Measurements from ENCODE around the gene MYNN. TPM values are rescaled to one million over a fixed set of nuclear protein-coding genes. Genes with fewer than 3 reads are reported as not detected.

Gene MYNN
- total RNA-seq, 1 donor from 2014 or later: 13.0 TPM

- Mint-ChIP-seq H3K4me3 (ENCODE audit: unreplicated experiment) (peak within 1 kb of the TSS; percentile 92), H3K27ac (ENCODE audit: unreplicated experiment) (peak within 1 kb of the TSS; percentile 88), H3K9me3 (ENCODE audit: unreplicated experiment) (no peaks in the 10 kb centered on the region), H3K36me3 (ENCODE audit: low read depth, unreplicated experiment) (peaks cover 19% of the 10 kb centered on the region), H3K4me1 (ENCODE audit: unreplicated experiment) (peaks cover 18% of the 10 kb centered on the region), H3K27me3 (ENCODE audit: unreplicated experiment) (peaks cover 21% of the 10 kb centered on the region)
- TF ChIP-seq CTCF (IDR thresholded peaks at IDR 0.05; ENCODE audit: unreplicated experiment): no peak
- DNase-seq (ENCODE audit: low spot score): peak; percentile 77
These were observed 3.7 kb upstream of the MYNN start, which contains the start of gene ACTRT3 for GRCh38 chr3:169769287-169770181. Gene ACTRT3, minus strand, starts transcription at chr3:169769561. Its CDS starts 41 bp downstream, at chr3:169769520.

- H3K4me3 Mint-ChIP-seq (ENCODE audit: unreplicated experiment): peak overlapping the region; percentile 99
- peaks cover 16% of the 10 kb centered on the region for H3K27me3 Mint-ChIP-seq (ENCODE audit: unreplicated experiment)
- peaks cover 15% of the 10 kb centered on the region for H3K4me1 Mint-ChIP-seq (ENCODE audit: unreplicated experiment)
- peak overlapping the region; percentile 99 for H3K27ac Mint-ChIP-seq (ENCODE audit: unreplicated experiment)
- no peaks in the 10 kb centered on the region for H3K9me3 Mint-ChIP-seq (ENCODE audit: unreplicated experiment)
- H3K36me3 Mint-ChIP-seq (ENCODE audit: low read depth, unreplicated experiment): peaks cover 18% of the 10 kb centered on the region
- DNase-seq (ENCODE audit: low spot score): peak; percentile 65
- TF ChIP-seq CTCF (IDR thresholded peaks at IDR 0.05; ENCODE audit: unreplicated experiment): no peak
These were observed 1.5 kb upstream of the MYNN start for GRCh38 chr3:169771497-169772304.

- Mint-ChIP-seq H3K4me1 (ENCODE audit: unreplicated experiment) (peaks cover 15% of the 10 kb centered on the region), H3K9me3 (ENCODE audit: unreplicated experiment) (no peaks in the 10 kb centered on the region), H3K4me3 (ENCODE audit: unreplicated experiment) (peak overlapping the region; percentile 99), H3K36me3 (ENCODE audit: low read depth, unreplicated experiment) (peaks cover 23% of the 10 kb centered on the region), H3K27ac (ENCODE audit: unreplicated experiment) (peak overlapping the region; percentile 99), H3K27me3 (ENCODE audit: unreplicated experiment) (peaks cover 17% of the 10 kb centered on the region)
- DNase-seq (ENCODE audit: low spot score): peak; percentile 50
- TF ChIP-seq CTCF (IDR thresholded peaks at IDR 0.05; ENCODE audit: unreplicated experiment): no peak
These were observed 795 bp upstream of the MYNN start for GRCh38 chr3:169772305-169772896.

- DNase-seq (ENCODE audit: low spot score): no peak
- Mint-ChIP-seq H3K27ac (ENCODE audit: unreplicated experiment) (peak overlapping the region; percentile 99), H3K27me3 (ENCODE audit: unreplicated experiment) (peaks cover 15% of the 10 kb centered on the region), H3K36me3 (ENCODE audit: low read depth, unreplicated experiment) (peaks cover 28% of the 10 kb centered on the region), H3K4me3 (ENCODE audit: unreplicated experiment) (peak overlapping the region; percentile 99), H3K9me3 (ENCODE audit: unreplicated experiment) (no peaks in the 10 kb centered on the region), H3K4me1 (ENCODE audit: unreplicated experiment) (peaks cover 15% of the 10 kb centered on the region)
- no peak for TF ChIP-seq CTCF (IDR thresholded peaks at IDR 0.05; ENCODE audit: unreplicated experiment)
These were observed 990 bp downstream of the MYNN start for GRCh38 chr3:169774186-169774585.
